HG02973 (cell line): ENCODE data around the gene ANAPC13.

ENCODE experiments used
- ATAC-seq: cut with Tn5 transposase; IDR thresholded peaks from one replicate; pipeline ENCODE4 v1.9.1; 2021; ENCODE audit warnings: moderate library complexity; ENCODE audit not compliant: unreplicated experiment

ANAPC13 gene

DNA sequence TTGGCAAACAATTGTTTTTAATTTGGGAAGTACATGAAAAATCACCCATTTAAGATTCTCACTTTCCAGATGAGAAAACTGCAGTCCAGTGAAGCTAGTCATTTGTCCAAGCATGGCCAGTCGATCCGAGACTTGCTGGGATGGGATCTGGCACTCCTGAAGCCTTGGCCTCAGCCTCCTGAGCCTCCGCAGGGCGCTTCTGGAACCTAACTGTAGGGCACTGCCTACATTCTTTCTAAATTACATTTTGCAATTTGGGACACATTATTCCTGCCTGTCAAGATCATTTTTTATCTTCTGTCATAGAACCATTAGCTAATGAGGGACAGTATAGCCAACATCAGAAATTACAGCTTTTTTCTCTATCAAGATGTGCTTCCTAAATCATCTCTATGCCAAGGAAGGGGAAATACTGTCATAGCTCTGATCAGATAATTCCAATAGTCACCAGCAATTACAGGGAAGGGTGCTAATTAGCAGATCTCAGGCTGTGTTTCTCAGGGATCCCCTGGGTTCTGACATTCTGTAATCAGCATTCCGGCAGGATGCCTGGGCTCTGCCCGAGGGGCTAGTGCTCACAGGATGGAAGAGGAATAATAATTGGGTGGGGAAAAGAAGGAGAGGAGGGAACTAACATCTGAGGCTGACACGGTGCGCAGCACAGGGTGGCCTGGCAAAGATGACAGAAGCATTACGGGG, 28.3 kb downstream of the ANAPC13 start:
- ATAC-seq, result no peak

GRCh38 chr3:134453631-134454030, 32.2 kb downstream of the ANAPC13 start:
- no peak for ATAC-seq

DNA sequence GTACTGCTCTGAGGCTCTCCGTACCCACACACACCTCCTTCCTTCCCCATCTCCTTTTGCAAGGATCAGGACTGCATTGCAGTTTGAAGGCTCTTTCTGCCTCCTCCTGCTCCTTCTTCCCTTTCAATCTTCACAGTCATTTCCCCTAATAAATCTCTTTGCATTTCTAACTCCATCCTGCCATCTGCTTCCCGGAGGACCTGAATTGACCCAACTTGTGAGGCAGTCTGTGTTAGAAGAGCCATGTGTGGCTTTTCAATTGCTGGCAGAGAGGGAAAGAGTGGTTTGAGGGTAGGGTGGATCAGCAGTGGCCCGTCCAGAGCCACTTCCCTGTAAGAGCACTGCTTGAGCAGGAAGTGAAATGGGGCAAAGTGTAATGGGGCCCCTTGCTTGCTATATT, 35.8 kb downstream of the ANAPC13 start:
- ATAC-seq, result no peak

- no peak for ATAC-seq
Measured at GRCh38 chr3:134449277-134449676, 36.5 kb downstream of the ANAPC13 start.

DNA sequence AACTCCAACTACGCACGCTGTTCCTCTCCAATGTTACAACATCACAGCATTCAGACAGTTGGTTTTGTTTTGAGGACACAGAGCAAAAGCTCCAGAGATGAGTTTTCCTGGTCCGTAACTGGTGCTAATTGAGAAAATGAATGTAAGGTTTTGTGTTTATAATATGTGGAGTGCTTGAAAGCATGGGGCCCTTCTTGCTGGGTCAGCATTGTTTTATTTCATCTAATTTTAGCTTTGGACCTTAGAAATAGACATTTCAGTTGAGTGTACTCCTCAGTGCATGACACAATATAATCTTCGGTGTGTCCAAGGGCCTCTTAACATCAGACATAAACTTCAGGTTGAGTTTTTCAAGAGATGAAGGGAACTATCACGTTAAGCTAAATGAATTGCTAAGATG, 37.1 kb downstream of the ANAPC13 start:
- ATAC-seq, result no peak

GRCh38 chr3:134447351-134447750, 38.4 kb downstream of the ANAPC13 start:
- ATAC-seq, result no peak

GRCh38 chr3:134446800-134447199, 39.0 kb downstream of the ANAPC13 start:
- no peak for ATAC-seq

DNA sequence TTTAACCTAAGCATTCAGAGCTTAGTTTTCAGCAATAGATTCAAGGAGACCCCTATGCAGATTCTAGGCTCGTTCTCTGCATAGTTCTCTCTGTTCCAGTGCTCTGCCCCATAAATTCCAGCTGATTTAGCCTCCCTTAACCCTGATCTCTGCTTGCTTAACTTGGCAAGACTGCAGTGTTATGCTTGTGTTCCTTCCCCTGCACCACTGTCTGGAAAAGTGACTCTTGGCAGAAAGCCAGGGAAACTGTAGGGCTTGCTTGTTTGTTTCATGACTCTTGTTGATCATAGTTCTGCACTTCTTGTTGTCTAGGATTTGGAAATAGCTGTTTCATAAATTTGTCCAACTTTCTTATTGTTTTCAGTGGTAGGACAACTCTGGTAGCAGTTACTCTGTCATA, 40.1 kb downstream of the ANAPC13 start:
- no peak for ATAC-seq

DNA sequence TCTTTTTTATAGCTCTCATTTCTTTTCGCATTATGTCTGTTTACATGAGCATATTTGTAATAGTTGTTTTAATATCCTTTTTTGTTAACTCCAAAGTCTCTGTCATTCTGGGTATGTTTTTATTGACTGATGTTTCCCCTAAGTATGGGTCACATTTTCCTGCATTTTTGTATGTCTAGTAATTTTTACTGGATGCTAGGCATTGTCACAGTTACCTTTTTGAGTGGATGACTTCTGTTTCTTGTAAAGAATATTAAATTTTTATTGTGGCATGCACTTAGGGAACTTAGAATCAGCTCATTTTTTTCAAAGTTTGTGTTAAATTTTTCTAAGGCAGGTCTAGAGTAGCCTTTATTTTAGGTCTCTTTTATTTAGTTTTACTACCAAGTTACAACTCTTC, 40.7 kb downstream of the ANAPC13 start:
- no peak for ATAC-seq

- no peak for ATAC-seq
Measured at GRCh38 chr3:134441821-134442220, 44.0 kb downstream of the ANAPC13 start.

DNA sequence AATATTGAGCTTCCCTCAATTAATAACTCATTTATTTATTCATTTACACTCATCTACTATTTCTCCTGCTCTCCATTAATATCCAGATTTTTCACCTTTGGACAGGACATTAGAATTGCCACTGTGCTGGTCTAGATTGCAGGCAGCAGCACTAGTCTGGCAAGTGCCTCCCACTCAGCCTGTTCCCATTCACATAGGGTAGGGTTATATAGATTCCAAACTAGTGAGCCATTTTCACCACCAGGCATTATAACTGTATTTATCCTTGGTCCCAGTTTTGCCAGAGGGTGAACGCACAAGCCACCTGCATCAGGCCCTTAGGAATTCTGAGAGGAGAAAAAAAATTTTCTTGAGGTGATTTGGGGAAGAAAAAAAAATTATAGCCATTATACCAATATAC, 44.5 kb downstream of the ANAPC13 start:
- no peak for ATAC-seq

- no peak for ATAC-seq
Measured at GRCh38 chr3:134437211-134437752, 48.5 kb downstream of the ANAPC13 start.

GRCh38 chr3:134432236-134432635, 53.5 kb downstream of the ANAPC13 start:
- no peak for ATAC-seq

GRCh38 chr3:134430950-134431445, 54.8 kb downstream of the ANAPC13 start:
- ATAC-seq, result no peak

DNA sequence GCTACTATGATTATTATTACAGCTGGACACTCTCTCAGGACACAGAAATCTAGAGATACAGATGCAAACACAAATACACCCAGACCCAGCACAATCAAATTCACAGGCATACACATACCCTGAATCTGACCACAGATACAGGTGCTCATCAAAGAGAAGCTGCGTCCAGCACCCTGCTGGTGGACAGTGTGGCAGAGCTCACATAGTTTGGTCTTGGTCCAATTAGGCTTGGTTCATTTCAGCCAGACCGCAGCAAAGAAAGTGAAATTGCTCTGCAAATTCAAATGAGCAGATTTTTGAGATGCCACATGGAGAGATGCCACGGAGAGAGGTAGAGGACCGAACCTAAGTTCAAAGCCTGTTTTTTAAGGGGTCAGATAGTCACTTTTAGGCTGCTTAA, 55.6 kb downstream of the ANAPC13 start:
- ATAC-seq, result no peak

GRCh38 chr3:134428401-134428800, 57.4 kb downstream of the ANAPC13 start:
- ATAC-seq, result no peak
